NCI-H128 (cell line): Measurements from ENCODE around the gene CEACAM21.

Experiments used
- DNase-seq: peaks from one replicate; lab custom pipeline; 2025; ENCODE audit not compliant: unreplicated experiment; lab: John Stamatoyannopoulos, UW

The CEACAM21 gene

GRCh38 chr19:41584260-41584810 is 8.4 kb downstream of the CEACAM21 start:
- no peak for DNase-seq

GRCh38 chr19:41584931-41585330 is 9.0 kb downstream of the CEACAM21 start:
- DNase-seq, result no peak

- no peak for DNase-seq
Measured at GRCh38 chr19:41586064-41586463, 10.1 kb downstream of the CEACAM21 start.

GRCh38 chr19:41587101-41587837 is 11.3 kb downstream of the CEACAM21 start:
- no peak for DNase-seq

- no peak for DNase-seq
Measured at GRCh38 chr19:41587838-41588210, 11.9 kb downstream of the CEACAM21 start.

GRCh38 chr19:41588497-41589209 is 12.7 kb downstream of the CEACAM21 start:
- DNase-seq, result no peak

GRCh38 chr19:41589371-41589770 is 13.4 kb downstream of the CEACAM21 start:
- no peak for DNase-seq

GRCh38 chr19:41590936-41591335 is 15.0 kb downstream of the CEACAM21 start:
- no peak for DNase-seq

- DNase-seq, result no peak
Measured at GRCh38 chr19:41591951-41592562, 16.1 kb downstream of the CEACAM21 start.

GRCh38 chr19:41595258-41595889 is 19.4 kb downstream of the CEACAM21 start:
- no peak for DNase-seq

GRCh38 chr19:41595890-41596280 is 19.9 kb downstream of the CEACAM21 start:
- no peak for DNase-seq

- no peak for DNase-seq
Measured at GRCh38 chr19:41597600-41598041, 21.7 kb downstream of the CEACAM21 start.

GRCh38 chr19:41599175-41599966 is 23.4 kb downstream of the CEACAM21 start:
- no peak for DNase-seq

GRCh38 chr19:41601771-41602170 is 25.8 kb downstream of the CEACAM21 start:
- no peak for DNase-seq

GRCh38 chr19:41604831-41605230 is 28.9 kb downstream of the CEACAM21 start:
- DNase-seq, result no peak

- no peak for DNase-seq
Measured at GRCh38 chr19:41606215-41606837, 30.4 kb downstream of the CEACAM21 start.

GRCh38 chr19:41607668-41608067 is 31.7 kb downstream of the CEACAM21 start:
- DNase-seq, result no peak

GRCh38 chr19:41610789-41611188 is 34.8 kb downstream of the CEACAM21 start:
- no peak for DNase-seq

GRCh38 chr19:41612483-41612882 is 36.5 kb downstream of the CEACAM21 start:
- DNase-seq, result no peak

- DNase-seq, result no peak
Measured at GRCh38 chr19:41615207-41615606, 39.2 kb downstream of the CEACAM21 start.
